GM12801 (cell line): ENCODE measurements around the gene DLG5.

Experiments
- TF ChIP-seq, protein P1 (sequence below): IDR thresholded peaks from one replicate; pipeline ENCODE4 v1.5.1; 2011; ENCODE audit warnings: control low read depth; ENCODE audit not compliant: insufficient read length; ENCODE audit errors: extremely low read depth

Gene DLG5

GRCh38 chr10:77886795-77887355 lies 39.7 kb downstream of the DLG5 start:
- TF ChIP-seq, protein P1, sequence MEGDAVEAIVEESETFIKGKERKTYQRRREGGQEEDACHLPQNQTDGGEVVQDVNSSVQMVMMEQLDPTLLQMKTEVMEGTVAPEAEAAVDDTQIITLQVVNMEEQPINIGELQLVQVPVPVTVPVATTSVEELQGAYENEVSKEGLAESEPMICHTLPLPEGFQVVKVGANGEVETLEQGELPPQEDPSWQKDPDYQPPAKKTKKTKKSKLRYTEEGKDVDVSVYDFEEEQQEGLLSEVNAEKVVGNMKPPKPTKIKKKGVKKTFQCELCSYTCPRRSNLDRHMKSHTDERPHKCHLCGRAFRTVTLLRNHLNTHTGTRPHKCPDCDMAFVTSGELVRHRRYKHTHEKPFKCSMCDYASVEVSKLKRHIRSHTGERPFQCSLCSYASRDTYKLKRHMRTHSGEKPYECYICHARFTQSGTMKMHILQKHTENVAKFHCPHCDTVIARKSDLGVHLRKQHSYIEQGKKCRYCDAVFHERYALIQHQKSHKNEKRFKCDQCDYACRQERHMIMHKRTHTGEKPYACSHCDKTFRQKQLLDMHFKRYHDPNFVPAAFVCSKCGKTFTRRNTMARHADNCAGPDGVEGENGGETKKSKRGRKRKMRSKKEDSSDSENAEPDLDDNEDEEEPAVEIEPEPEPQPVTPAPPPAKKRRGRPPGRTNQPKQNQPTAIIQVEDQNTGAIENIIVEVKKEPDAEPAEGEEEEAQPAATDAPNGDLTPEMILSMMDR, result no peak

DNA sequence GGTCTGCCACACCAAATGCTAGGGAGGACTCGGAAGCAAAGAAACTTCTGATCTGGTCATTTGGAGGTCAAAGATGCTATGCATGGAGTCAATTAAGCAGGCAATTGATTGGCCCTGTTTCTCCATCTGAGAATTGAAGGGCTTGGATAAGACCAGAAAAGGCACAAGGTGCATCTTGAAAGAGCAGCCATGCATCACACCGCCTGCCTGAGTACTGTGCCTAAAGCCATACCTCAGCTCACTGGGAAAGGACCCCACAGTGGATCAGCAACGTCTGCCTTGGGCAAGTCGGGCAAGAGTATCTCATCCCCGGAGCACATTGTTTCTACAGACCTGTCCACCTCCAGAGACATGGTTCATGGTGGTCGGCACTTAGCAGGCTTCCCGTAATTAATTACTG lies 42.4 kb downstream of the DLG5 start:
- TF ChIP-seq, protein P1, result no peak

GRCh38 chr10:77881636-77882035 lies 44.9 kb downstream of the DLG5 start:
- TF ChIP-seq, protein P1, result no peak

GRCh38 chr10:77881222-77881621 lies 45.3 kb downstream of the DLG5 start:
- TF ChIP-seq, protein P1, result no peak

GRCh38 chr10:77879710-77880109 lies 46.8 kb downstream of the DLG5 start:
- TF ChIP-seq, protein P1, result no peak

DNA sequence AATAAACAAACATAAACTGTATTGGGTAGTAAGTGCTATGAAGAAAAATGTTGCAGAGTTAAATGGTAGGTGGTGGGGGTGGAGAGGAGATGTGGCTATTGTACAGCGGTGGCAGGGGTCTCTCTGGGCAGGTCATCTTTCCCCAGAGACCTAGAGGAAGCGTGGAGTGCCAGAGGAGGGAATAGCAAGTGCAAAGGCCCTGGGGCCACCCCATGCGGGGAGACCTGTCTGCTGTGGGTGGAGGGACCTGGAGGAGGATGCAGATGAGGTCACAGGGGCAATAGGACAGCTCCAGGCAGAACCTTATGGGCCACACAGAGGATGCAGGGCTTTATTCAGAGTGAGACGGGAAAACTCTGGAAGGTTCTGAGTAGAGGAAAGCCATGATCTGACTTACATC lies 47.5 kb downstream of the DLG5 start:
- TF ChIP-seq, protein P1, result no peak

GRCh38 chr10:77877441-77878344 lies 48.9 kb downstream of the DLG5 start:
- TF ChIP-seq, protein P1, result no peak
